Calu3 (cell line): ENCODE results near the gene SGO2. TPM values are rescaled to one million over a fixed set of nuclear protein-coding genes. Genes with fewer than 3 reads are reported as not detected.

ENCODE experiments used
- BruUV-seq: library from RNA; stranded (reverse); fragments of 400-500 nt; replicated peaks from 2 replicates; lab custom pipeline; 2021; lab: Mats Ljungman, UMichigan
- CTCF ChIA-PET: fragments of 300-600 bp; sonication (Branson Sonifier 250); formaldehyde crosslinking; loops from one replicate; lab custom pipeline; 2022; ENCODE audit warnings: antibody characterized with exemption; lab: Charles Lee
- DNase-seq: peaks from one replicate; pipeline ENCODE4 v3.0.0; 2022
- H3K27ac Mint-ChIP-seq: one replicate; pipeline ENCODE4 v1.8.0; 2022; ENCODE audit warnings: mixed read lengths; ENCODE audit not compliant: unreplicated experiment
- H3K27me3 Mint-ChIP-seq: one replicate; pipeline ENCODE4 v1.8.0; 2022; ENCODE audit warnings: mixed read lengths; ENCODE audit not compliant: unreplicated experiment
- H3K36me3 Mint-ChIP-seq: one replicate; pipeline ENCODE4 v1.8.0; 2022; ENCODE audit warnings: mild to moderate bottlenecking, moderate library complexity, mixed read lengths; ENCODE audit not compliant: insufficient read depth, unreplicated experiment
- H3K4me1 Mint-ChIP-seq: one replicate; pipeline ENCODE4 v1.8.0; 2022; ENCODE audit warnings: mild to moderate bottlenecking, low read depth, mixed read lengths; ENCODE audit not compliant: unreplicated experiment
- H3K4me3 Mint-ChIP-seq: one replicate; pipeline ENCODE4 v1.8.0; 2022; ENCODE audit warnings: mild to moderate bottlenecking, low read depth, moderate library complexity, mixed read lengths; ENCODE audit not compliant: unreplicated experiment
- H3K9me3 Mint-ChIP-seq: one replicate; pipeline ENCODE4 v1.8.0; 2022; ENCODE audit warnings: low read depth, mixed read lengths; ENCODE audit not compliant: unreplicated experiment
- intact Hi-C: fragments of 100-400 bp; cut with micrococcal nuclease; formaldehyde crosslinking; loops from one replicate; pipeline ENCODE4 v1.10.0; 2022; ENCODE audit not compliant: unreplicated experiment
- total RNA-seq: library from RNA; stranded (reverse); gene quantifications from 2 replicates; pipeline ENCODE4 v1.2.3, GENCODE V29; 2022
- TF ChIP-seq, protein P1 (sequence below): fragments of 200-600 bp; IDR thresholded peaks from one replicate; pipeline ENCODE4 v1.8.0; 2022; ENCODE audit warnings: antibody characterized with exemption; ENCODE audit not compliant: unreplicated experiment

SGO2 gene
- total RNA-seq, 1 experiment from 2014 or later, result 22.9 TPM

DNA sequence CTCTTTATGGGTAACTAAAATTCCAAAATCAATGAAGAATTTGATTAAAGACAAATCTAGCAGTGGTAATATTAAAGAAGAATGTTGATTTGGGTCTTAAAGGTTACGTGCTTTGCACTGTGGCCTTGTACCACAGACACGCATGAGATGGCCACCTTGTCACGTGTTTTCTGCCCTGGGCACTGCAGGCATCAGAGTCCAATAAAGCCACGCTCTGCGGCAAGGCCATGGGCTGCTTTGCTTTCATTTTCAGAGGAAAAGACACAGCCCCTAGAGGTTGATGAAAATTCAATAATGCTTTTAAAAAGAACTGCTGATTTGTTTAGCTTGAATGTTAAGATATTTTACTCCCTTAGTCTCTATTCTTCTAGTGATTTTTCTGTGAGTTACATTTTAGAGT, 90.2 kb downstream of the SGO2 start:
- CTCF ChIA-PET, result no interaction called here
- TF ChIP-seq, protein P1, sequence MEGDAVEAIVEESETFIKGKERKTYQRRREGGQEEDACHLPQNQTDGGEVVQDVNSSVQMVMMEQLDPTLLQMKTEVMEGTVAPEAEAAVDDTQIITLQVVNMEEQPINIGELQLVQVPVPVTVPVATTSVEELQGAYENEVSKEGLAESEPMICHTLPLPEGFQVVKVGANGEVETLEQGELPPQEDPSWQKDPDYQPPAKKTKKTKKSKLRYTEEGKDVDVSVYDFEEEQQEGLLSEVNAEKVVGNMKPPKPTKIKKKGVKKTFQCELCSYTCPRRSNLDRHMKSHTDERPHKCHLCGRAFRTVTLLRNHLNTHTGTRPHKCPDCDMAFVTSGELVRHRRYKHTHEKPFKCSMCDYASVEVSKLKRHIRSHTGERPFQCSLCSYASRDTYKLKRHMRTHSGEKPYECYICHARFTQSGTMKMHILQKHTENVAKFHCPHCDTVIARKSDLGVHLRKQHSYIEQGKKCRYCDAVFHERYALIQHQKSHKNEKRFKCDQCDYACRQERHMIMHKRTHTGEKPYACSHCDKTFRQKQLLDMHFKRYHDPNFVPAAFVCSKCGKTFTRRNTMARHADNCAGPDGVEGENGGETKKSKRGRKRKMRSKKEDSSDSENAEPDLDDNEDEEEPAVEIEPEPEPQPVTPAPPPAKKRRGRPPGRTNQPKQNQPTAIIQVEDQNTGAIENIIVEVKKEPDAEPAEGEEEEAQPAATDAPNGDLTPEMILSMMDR, result no peak
- intact Hi-C loops, result no loop called here
- Mint-ChIP-seq H3K4me3 (no peak overlapping the region), H3K27me3 (no peaks in the 10 kb centered on the region), H3K4me1 (no peaks in the 10 kb centered on the region), H3K36me3 (no peaks in the 10 kb centered on the region), H3K9me3 (no peaks in the 10 kb centered on the region), H3K27ac (no peak overlapping the region)
- DNase-seq, result no peak
- BruUV-seq, result no TSS peak

DNA sequence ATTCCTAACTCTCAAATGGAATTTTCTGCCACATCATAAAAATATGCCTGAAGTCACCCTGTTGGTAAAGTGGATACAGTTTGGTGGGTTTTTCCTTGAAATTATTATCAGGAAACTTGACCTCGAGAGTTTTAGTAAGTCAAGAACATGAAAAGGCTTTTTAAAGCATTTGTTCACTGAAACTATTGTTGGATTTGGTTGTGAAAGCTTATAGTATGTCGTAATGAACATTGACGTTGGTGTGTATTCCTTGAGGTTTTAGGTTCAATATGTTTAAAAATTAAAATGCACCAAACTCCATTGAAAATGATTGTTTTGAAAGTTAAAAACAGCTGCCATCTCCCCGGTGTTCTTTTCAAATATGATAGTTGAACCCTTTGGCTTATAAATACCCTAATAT, 90.6 kb downstream of the SGO2 start:
- BruUV-seq, result no TSS peak
- no peak overlapping the region for H3K27ac Mint-ChIP-seq
- no peaks in the 10 kb centered on the region for H3K27me3 Mint-ChIP-seq
- H3K4me1 Mint-ChIP-seq, result no peaks in the 10 kb centered on the region
- CTCF ChIA-PET, result no interaction called here
- no peaks in the 10 kb centered on the region for H3K36me3 Mint-ChIP-seq
- no peak for DNase-seq
- intact Hi-C loops, result no loop called here
- TF ChIP-seq, protein P1, result no peak
- no peak overlapping the region for H3K4me3 Mint-ChIP-seq
- no peaks in the 10 kb centered on the region for H3K9me3 Mint-ChIP-seq

DNA sequence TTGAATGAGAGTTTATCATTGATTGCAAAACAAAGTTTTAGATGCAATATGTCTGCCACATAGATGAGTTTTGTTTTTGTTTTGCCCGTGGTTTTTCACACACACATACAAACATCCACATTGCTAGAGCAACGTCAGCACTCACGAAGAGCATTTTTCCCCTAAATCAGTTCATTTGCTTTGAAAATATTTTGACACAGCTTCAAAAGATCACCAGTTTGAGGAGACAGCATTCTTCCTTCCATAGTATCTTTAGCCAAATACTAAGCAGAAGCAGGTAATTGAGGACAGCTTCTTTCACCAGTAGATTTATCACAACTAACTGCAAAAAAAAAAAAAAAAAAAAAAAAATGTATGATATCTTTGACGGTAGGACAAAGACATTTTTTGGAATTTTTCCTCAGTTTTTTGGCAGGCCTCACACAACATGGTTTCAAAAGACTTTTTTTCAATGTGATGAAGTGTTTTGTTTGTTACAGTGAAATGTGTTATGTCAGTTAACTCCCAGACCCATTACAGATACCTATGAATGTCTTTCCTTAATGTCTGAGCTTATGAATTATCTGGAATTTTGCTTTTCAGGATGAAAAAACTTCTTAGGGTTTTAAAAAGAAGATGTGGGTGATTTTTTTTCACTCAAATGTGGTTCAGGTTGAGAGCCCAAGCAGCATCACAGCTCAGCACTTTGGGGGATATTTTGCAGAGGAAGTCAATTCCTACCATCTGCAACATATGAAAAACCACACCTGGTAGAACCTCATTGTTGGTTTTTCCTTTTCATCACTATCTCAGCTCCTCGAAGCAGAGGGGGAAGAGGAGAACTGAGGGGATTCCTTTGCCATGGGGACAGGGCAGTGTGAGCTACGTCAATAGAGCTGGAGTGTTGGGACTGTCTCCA, 91.4 kb downstream of the SGO2 start:
- no peak for DNase-seq
- Mint-ChIP-seq H3K27ac (no peak overlapping the region), H3K36me3 (no peaks in the 10 kb centered on the region), H3K4me3 (no peak overlapping the region), H3K9me3 (no peaks in the 10 kb centered on the region), H3K4me1 (no peaks in the 10 kb centered on the region), H3K27me3 (no peaks in the 10 kb centered on the region)
- intact Hi-C loops, result no loop called here
- BruUV-seq, result no TSS peak
- TF ChIP-seq, protein P1, result no peak
- CTCF ChIA-PET, result interaction anchor here (0.6 kb wide), 1 partner anchor 25 kb away, joined by 6 read pairs; no protein-coding TSS in a partner anchor

DNA sequence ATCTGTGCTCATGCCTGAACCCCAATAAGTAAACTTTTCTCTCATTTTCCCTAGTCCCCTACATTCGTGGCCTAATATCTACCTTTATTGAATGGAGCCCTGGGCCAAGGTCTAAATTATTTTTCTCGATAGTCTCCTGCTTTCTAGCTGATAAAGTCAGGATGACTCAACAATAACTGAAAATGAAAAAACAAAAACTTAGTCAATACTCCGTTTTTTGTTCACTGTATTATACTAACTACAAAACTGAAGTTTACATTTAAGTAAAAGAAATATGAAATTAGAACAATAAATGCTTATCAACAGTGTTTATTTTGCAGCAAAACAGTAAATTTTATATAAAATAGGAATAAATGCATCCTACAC, 92.0 kb downstream of the SGO2 start:
- Mint-ChIP-seq H3K9me3 (no peaks in the 10 kb centered on the region), H3K4me3 (no peak overlapping the region), H3K4me1 (no peaks in the 10 kb centered on the region), H3K27ac (no peak overlapping the region), H3K27me3 (no peaks in the 10 kb centered on the region), H3K36me3 (no peaks in the 10 kb centered on the region)
- CTCF ChIA-PET, result interaction anchor here (0.6 kb wide), 1 partner anchor 25 kb away, joined by 6 read pairs; no protein-coding TSS in a partner anchor
- BruUV-seq, result no TSS peak
- no peak for DNase-seq
- TF ChIP-seq, protein P1, result no peak
- intact Hi-C loops, result no loop called here
